Occipital lobe (tissue), 2 donors: ENCODE results near the gene RIMBP2. TPM values are rescaled to one million over a fixed set of nuclear protein-coding genes. Genes with fewer than 3 reads are reported as not detected.

ENCODE experiments used
- DNase-seq: peaks from one replicate; lab custom pipeline; 2025; lab: John Stamatoyannopoulos, UW
- total RNA-seq: library from RNA; depleted of rRNA; stranded (reverse); fragments of >200 nt; gene quantifications from one replicate; pipeline ENCODE4 v1.2.3, GENCODE V29; 2014

The RIMBP2 gene
- total RNA-seq, 1 donor from 2014 or later = 39.5 TPM

DNA sequence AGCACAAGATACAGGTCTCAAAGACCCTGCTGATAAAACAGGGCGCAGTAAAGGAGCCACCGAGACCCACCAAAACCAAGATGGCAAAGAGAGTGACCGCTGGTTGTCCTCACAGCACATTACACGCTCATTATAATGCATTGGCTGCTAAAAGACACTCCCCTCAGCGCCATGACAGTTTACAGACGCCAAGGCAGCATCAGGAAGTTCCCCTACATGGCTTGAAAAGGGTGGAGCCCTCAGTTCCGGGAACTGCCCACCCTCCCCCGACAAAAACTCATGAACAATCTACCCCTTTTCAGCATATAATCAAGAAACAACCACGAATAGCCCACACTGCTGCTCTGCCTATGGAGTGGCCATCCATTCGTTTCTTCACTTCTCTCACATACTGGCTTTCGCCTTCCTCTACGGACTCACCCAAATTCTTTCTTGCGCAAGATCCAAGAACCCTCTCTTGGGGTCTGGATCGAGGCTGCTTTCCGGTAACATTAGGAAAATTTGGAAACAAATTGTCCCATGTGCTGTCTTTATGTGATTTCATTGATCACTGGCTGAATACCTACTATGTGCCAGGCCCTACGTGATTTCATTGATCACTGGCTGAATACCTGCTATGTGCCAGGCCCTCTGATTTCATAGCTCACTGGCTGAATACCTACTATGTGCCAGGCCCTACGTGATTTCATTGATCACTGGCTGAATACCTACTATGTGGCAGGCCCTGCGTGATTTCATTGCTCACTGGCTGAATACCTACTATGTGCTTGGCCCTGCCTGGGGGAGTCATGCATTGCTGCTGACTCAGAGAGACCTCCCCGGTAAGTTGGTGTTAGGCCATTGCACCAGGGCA lies 252.1 kb downstream of the RIMBP2 start:
- DNase-seq = no peak

DNA sequence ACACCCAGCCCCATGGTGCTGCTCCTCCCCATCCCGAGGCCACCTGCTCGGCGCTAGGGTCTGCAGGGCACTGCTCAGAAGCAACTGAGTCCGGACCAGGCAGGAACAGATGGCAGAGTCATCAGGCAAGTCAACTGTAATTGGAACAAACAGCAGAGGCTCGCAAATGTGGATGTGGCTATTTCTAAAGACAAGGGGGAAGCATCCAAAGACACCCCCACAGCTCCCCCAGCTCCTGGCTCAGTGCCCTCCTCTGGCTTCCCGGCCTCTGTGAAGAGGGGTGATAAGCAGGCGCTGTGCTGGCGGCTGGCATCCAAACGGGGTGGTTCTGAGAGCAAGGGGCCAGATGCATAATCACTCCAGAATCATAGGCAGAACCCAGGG lies 252.8 kb downstream of the RIMBP2 start:
- no peak for DNase-seq

DNA sequence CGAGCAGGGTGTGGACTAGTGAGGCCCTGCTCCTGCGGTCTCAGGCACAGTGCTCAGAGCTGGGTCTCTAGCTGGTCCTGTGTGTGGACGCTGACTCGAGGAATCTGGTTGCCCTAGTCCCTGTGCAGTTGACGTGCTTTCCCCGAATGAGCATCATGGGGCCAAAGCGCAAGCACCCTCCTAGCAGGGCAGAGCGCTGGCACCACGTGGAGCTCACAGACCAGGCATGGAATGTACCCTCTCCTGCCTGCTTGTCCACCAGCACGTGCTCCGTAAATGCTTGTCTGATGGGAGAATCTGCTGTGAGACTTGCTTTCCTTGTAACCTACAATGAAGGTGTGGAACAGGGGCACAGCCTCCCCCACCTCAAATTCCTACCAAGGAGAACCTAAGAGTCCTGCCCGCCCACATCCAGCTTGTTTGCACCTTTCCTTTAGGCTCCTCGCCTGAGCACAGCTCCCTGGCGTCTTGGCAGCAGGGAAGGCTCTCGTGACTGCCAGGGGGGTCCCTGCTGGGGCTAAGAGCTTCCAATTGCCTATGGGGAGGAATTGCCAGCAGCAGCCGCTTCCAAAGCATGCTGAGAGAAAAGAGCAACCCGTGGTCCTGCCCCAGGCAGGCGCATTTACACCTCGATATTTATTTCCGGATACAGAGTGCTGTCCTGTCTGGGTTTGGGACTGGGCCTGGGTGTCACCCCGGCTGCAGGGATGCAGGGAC lies 253.4 kb downstream of the RIMBP2 start:
- DNase-seq = no peak

DNA sequence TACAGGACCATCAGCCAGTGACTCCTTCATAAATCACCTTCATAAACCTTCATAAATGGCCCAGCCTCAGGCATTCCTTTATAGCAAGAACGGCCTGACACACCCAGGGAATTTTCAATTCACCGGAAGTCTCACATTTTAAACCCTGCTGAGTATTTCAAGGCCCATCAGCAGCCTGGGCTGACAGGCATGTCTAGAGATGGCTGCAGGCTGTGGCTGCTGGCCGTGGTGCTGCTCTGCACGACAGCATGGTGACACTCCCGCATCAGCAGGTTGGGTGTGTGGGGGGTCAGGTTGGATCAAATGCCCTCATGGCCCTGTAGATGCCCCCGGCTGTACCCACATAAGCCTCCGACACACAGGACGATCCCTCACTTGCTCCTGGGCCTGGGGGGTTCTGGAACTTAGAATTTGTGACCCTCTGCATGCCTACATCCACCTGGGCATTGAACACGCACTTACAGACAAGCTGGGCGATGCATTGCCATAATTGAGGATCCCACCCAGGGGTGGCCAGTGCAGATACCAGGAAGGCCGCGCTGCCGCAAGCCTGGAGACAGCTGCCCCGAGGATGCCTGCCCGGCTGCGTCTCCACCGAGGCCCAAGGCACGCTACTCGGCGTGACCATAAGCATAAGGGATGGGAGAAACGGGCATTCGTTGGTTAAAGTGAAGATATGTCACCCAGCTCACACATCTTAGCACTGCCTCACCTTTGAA lies 254.1 kb downstream of the RIMBP2 start:
- no peak for DNase-seq

DNA sequence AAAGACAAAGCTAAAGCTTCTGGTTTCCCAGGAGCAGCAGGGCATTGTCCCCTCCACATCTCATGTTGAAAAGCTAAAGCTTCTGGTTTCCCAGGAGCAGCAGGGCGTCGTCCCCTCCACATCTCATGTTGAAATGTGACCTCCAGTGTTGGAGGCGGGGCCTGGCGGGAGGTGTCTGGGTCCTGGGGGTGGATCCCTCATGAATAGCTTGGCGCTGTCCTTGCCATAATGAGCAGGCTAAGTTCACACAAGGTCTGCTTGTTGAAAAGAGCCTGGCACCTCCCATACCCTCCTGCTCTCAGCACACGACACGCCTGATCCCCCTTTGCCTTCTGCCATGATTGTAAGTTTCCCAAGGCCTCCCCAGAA lies 254.7 kb downstream of the RIMBP2 start:
- no peak for DNase-seq

DNA sequence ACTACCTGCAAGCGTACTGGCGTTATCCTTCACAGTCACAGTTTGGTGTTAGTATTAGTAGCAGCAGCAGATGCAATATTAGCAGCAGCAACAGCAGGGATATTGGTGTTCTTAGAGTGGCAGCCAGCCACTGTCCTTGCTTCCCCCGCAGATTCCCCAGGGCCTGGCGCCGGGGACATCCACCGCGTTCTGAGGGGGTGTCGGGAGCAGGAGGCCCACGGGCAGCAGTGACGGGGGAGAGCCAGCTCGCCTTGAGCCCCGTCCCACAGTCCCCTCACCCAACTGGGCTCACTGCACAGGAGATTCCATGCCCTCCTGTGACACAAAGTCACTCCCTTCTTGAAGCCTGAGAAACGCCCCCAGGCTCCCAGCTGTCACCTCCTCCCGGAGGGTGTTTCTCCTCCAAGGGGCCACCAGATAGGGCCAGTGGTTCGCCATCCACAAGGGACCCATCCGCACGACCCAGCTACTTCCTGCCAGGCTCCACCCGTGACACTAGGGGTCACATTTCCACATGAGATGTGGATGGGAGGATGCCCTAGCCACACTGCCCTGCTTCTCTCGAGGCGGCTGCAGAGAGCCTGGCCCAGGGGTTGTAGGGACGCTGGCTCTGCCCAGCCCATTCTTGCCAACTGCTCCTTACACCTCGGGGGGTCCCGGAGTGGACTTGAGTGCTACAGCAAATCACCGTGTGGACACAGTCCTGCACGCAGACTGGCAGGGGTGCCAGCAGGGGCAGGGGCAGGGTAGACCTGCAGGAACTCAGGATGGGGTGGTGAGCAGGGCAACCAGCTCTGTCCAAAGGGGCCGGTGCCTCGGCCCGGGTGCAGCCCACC lies 255.3 kb downstream of the RIMBP2 start:
- DNase-seq = no peak

DNA sequence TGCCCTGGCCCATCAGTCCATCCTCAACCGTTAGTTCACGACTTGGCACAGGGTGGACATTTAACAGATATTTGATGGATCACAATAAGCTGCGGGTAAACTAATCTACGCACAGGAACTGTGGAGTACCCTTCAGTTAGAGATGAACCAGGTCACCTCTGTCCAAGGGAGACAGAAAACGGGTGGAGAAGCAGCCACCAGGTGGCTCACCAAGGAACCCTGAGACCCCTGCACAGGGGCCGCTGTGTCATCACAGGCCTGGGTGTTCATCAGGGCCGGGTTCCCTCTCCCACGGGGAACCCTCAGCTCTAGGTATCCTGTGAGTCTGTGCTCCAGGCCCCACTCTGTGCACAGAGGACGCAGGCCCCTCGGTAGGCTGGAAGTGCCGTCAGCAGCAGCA lies 256.2 kb downstream of the RIMBP2 start:
- no peak for DNase-seq

DNA sequence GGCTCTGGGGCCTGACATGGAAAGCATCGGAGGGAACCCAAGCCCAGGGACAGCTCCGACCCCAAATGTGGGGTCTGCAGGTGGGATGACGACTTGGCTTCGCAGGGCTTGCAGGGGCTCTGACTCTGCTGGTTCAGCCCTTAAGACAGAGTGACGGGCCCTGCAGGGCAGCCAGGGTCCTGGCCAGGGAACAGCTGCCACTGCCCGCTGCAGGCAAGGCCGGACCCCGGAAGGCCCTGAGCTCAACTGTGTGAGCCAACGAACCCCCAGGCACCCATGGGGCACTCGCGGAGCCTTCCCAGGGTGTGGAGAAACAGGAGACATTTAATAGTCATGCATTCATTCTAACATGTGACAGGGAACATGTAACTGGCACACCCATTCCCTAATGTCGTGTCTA lies 257.8 kb downstream of the RIMBP2 start:
- no peak for DNase-seq

DNA sequence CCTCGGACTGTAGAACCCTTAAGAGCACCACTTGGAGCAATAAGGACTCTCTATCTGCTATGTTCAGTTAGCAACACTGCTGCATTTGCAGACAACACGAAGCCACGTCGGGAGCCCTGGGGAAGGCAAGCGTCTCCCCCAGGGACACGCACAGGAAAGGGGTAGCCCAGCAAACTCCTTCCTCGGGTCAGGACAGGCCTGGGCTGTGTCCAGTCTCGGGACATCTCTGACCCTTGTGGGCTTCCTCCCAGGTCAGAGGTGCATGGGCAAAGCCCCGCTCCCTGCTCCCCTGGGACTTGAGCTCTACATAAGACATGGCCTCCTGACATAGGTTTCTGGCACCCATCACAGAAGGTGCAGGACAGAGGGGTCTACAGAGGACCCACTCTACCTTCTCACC lies 258.9 kb downstream of the RIMBP2 start:
- DNase-seq = no peak

DNA sequence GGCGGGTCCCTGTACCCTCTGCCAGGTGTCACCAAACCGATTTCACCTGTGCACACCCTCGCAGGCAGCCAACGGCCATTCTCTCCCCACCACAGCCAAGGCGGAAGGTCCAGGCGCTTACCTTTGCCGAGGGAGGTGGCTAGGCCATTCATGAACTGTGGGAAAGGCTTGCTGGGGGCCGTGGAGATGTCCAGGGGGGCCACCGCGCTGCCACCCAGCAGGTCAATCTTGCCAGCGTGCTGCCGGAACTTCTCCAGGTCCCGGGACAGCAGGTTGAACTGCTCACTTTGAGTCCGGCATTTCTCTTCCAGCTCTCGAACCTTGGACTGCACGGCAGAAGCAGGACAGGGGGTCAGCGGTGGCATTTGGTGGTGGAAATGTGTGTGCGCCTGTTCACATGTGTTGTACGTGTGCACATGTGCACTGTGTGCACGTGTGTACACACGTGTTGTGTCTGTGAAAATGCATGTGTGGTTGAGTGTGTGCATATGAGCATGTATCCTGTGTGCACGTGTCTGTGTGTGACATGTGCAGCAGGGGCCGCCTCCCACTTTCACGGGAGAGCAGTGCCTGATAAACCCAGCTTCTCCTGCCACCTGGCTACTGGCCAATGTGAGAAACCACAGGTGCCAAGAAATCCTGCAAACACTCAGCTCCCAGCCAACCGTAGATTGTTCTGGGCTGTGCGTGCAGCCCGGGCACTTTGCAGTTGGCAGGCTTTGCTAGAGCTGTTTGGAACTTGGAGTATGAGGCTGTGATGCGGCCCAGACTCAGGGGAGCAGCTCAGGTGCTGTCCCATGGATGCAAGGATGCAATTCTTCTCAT lies 259.5 kb downstream of the RIMBP2 start:
- peak; percentile 72 for DNase-seq

DNA sequence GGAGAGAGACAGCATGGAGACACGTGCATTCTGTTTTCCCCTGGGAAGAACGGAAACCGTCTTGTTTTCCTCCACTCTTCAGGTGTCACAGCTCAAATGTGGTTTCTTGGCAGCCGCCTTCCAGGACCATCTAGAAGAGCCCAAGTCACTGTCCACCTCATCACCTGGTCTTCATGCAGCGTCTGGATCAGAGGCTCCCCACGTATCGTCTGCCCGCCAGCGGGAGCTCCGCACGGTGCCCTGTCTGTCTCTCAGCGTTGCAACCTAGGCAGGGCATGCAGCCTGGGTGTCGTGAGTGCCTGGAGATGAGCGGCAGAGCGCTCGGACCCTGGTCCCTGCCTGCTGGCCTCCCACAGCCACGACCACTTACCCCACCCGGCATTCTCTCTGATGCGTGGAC lies 260.9 kb downstream of the RIMBP2 start:
- DNase-seq = no peak

DNA sequence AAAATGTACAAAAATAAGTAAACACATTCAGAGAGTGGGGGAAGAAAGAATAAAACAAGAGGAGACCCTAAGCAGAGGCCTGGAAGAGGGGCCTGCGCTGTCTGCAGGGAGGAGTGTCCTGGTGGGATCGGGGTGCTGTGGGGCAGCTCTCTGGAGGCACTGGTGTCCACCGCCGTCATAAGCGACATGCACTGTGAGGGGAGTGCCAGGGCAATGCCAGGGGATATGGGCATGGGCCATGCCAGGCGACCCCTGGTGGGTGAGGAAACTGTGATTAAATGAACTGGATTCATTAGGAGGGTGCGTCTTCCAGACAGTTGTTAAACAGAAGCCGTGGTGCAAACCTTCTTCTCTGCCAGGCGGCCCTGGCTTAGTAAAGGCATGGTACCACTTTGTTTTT lies 261.8 kb downstream of the RIMBP2 start:
- no peak for DNase-seq

DNA sequence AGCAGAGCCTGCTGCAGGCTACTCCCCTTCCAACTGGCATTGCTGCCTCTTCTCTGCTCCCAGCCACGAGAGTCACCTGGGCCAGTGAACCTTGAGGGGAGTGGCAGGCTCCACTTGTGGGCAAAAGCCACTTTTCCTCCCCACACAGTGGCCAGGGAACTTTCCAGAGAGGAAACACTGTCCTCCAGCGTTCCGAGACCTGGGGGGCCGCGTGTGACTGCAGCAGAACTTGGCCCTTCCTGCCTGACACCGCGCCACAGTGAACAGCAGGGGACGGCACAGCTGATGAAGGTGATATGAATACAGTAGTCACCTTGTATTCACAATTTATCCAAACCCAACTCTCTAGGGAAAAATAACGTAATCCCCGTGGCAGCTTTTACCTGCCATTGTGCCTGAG lies 263.6 kb downstream of the RIMBP2 start:
- DNase-seq = no peak

DNA sequence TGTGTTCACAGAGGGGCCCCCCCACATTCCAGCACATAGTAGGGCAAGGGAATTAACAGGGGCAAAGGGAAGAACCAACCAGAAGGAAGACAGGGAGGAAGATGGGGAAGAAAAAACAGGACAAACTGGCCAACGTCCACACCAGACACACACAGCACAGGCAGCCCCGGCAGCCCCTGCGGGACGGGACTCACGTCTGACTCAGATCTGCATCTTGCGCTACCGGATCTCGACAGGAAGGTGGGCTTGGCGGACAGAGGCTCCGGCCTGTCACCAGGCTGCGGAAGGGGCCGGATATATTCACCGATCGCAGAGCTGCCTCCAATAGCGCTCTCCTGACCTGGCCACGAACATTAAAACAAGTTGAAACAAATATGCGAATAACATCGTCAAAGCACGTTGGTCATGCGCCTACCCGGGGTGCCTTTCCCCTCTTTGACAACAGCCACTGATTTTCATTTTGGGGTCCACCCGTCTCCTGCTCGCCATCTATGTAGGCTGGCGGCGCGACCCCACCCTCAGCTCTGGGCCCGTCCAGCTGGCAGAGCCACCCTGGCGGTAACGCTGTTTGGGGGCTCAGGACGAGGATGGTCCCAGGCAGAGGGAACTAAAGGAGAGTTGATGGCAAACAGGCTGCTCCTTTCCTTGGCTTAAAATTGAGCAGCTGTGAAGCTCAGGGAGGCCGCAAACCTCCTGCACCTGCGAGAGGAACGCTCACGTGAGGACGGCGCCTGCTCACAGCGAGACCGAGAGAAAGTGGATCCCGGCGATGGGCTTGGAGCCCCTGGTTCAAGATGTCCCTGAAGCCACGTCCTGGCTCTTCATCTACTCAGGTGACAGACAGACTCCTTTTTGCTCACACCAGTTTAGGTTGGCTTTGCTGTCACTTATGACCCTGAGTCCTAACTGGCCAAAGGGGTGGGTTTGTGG lies 264.8 kb downstream of the RIMBP2 start:
- DNase-seq = no peak

DNA sequence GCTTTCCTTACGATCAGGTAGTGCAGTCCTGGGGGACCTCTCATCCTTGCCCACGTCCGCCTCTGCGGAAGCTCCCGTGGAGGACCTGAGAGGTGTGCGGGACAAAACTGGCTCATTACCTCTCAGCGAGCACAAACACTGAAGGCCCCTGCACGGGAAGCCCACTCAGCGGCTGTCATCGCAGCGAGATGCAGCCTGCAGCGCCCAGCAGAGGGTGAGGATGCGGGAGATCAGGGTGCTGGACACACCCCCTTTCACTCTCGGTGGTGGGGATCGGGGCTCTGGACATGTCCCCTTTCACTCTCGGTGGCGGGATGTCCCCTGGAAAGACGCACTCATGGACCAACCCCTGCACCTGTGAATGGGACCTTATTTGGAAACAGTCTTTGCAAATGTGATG lies 266.8 kb downstream of the RIMBP2 start:
- DNase-seq = no peak

DNA sequence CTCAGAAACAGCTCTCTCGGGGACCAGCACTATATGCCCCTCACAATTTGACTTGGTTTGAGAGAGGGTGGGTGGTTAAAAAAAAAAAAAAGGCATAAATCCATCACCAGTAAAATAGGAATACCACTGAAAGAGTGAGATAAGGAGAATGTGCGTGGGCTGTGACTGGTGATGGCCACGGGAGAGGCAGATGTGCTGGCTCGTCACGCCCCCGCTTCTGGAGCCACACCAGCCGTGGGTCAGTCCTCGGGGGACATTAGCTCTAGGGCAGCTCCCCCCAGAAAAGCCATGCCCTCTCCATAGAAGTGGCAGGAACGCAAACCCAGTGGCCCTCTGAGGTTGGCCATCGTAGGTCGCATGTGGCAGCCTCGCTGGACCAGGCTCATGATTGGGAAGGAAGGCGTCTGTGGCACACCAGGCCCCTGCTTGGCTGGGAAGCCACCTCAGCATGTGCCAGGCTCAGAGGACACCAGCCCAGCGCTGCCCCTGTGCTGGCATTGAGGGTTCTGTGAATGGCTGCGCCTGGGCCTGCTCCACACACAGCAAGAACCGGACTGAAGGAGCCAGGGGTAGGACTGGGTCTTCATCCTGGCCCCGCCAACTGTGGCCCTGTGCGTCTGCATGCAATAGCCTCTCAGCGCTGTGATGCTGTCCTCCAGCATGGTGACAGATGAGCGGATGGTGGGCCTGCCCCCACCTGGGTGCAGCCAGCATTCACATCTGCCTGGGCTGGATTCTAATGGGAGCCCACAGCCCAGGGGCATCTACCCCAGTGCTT lies 267.9 kb downstream of the RIMBP2 start:
- DNase-seq = no peak

DNA sequence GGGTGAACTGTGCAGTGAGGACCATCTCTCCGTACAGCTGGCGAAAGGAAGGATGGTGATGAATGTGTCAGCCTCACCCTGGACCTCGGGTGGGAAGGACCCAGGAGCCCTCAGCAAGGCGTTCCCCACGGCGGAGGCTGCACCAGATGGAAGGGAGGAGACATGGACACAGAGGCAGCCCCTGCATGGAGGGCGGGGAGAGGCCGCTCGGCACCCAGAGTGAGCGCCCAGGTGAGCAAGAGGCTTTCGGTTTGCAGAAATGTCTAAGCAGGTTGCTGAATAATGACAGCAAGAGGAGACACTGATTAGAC lies 268.5 kb downstream of the RIMBP2 start:
- DNase-seq = no peak

DNA sequence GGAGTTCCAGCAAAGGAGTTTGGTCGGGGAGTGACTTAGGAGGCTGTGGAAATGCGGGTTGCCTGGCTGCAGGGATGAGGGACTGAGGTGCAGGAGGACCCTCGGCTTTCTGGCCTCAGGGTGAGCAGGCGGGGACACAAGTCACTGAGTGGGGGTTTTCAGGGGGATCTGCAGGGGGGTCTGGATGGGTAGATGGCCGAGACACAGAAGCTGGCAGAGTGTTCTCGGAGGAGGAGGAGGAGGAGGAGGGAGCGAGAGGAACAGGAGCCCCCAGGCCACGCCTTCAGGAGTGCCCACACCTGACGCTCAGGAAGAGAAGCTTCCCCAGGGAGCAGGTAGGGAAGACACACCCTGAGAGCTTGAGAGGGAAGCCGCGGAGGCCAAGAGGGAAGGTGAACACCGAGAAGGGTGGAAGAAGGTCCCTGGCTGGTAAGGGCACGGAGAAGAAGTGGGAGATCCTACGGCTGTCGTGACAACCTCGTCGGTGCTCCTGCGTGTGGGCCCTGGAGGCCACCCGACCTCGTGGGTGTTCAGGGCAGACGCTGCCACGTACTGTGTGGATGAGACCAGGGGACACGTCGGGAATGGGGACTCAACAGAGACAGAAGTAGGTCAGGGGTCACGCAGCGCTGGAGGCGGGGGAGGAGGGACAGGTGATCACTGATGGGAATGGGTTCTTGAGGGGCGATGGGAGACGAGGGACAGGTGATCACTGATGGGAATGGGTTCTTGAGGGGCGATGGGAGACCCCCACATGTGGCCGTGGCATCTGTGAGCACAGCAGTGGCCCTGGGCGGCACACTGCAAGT lies 269.0 kb downstream of the RIMBP2 start:
- DNase-seq = no peak
